Bronchial epithelial cell (primary cell): Measurements from ENCODE around the gene RAC3. TPM values are rescaled to one million over a fixed set of nuclear protein-coding genes. Genes with fewer than 3 reads are reported as not detected.

Experiments used
- DNase-seq: peaks from one replicate; pipeline ENCODE4 v3.0.0-alpha.2; 2010; ENCODE audit warnings: low read depth
- FAIRE-seq: peaks from 2 replicates; lab custom pipeline; 2011; peaks lifted over from hg19 to GRCh38; lab: Jason Lieb, UNC
- H3K27me3 ChIP-seq: 2 replicates; pipeline ENCODE4 v1.5.1; 2011; ENCODE audit warnings: low read length; ENCODE audit not compliant: control insufficient read depth, insufficient read depth
- H3K36me3 ChIP-seq: 2 replicates; pipeline ENCODE4 v1.5.1; 2011; ENCODE audit warnings: low read length; ENCODE audit not compliant: control insufficient read depth, insufficient read depth
- H3K4me3 ChIP-seq: 2 replicates; pipeline ENCODE4 v1.5.1; 2011; ENCODE audit warnings: mild to moderate bottlenecking, low read depth, low read length, control low read depth
- total RNA-seq: library from RNA; depleted of rRNA; stranded (reverse); fragments of >200 nt; gene quantifications from 2 replicates; pipeline ENCODE4 v1.2.1, GENCODE V29; 2014
- TF ChIP-seq, protein P1 (sequence below): IDR thresholded peaks from 2 replicates; pipeline ENCODE4 v1.5.1; 2011; ENCODE audit warnings: mild to moderate bottlenecking, moderate library complexity, low read length, control low read depth, inconsistent platforms; ENCODE audit not compliant: insufficient read depth, severe bottlenecking

Gene RAC3
- total RNA-seq, 1 donor from 2014 or later, result 18.7 TPM

GRCh38 chr17:82039695-82040299 is 8.3 kb downstream of the RAC3 start:
- peaks cover 5% of the 10 kb centered on the region for H3K36me3 ChIP-seq
- no peaks in the 10 kb centered on the region for H3K27me3 ChIP-seq
- no peak overlapping the region for H3K4me3 ChIP-seq
- FAIRE-seq (no peak), DNase-seq (no peak)
- TF ChIP-seq, protein P1, sequence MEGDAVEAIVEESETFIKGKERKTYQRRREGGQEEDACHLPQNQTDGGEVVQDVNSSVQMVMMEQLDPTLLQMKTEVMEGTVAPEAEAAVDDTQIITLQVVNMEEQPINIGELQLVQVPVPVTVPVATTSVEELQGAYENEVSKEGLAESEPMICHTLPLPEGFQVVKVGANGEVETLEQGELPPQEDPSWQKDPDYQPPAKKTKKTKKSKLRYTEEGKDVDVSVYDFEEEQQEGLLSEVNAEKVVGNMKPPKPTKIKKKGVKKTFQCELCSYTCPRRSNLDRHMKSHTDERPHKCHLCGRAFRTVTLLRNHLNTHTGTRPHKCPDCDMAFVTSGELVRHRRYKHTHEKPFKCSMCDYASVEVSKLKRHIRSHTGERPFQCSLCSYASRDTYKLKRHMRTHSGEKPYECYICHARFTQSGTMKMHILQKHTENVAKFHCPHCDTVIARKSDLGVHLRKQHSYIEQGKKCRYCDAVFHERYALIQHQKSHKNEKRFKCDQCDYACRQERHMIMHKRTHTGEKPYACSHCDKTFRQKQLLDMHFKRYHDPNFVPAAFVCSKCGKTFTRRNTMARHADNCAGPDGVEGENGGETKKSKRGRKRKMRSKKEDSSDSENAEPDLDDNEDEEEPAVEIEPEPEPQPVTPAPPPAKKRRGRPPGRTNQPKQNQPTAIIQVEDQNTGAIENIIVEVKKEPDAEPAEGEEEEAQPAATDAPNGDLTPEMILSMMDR, result no peak

- no peaks in the 10 kb centered on the region for H3K27me3 ChIP-seq
- TF ChIP-seq, protein P1, result no peak
- no peak for FAIRE-seq
- H3K4me3 ChIP-seq, result no peak overlapping the region
- DNase-seq, result peak; percentile 43
- peaks cover 2% of the 10 kb centered on the region for H3K36me3 ChIP-seq
Observed at GRCh38 chr17:82041144-82041814, 9.8 kb downstream of the RAC3 start.

DNA sequence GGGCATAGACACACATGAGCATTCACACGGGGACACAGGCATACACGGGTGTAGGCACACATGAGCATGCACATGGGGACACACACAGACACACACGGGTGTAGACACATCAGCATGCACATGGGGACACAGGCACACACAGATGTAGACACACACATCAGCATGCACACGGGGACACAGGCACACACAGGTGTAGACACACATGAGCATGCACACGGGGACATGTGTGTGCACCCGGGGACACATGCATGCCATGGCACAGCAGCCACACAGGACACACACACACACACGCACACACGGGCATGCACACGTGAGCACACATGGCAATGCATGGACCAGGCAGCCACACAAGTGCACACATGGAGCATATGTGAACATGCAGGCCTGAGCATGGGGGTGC is 11.2 kb downstream of the RAC3 start:
- H3K4me3 ChIP-seq, result no peak overlapping the region
- no peak for DNase-seq
- FAIRE-seq, result peak; percentile 50
- TF ChIP-seq, protein P1, result no peak
- peaks cover 2% of the 10 kb centered on the region for H3K36me3 ChIP-seq
- H3K27me3 ChIP-seq, result no peaks in the 10 kb centered on the region

DNA sequence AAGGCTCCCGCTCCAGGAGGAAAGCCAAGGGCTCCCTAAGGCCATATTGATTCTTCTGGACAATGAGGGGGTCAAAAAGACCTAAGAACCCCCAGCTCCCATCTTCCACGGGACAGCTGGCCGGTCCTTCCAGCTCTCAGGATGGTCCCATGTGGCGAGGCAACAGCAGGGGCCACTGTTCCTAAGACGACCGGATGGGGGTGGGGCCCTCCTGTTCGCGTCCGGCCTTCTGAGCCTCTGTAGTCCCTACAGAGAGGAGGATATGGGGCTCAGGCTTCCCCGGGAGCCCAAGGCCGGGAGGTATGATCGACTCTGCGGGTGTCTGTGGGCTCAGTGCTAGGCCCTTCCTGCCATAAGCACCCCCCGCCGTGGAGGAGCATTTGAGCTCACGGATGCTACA is 12.0 kb downstream of the RAC3 start:
- Histone ChIP-seq H3K4me3 (no peak overlapping the region), H3K36me3 (peaks cover 7% of the 10 kb centered on the region), H3K27me3 (no peaks in the 10 kb centered on the region)
- TF ChIP-seq, protein P1, result no peak
- FAIRE-seq (no peak), DNase-seq (no peak)

GRCh38 chr17:82045936-82046484 is 14.5 kb downstream of the RAC3 start:
- Histone ChIP-seq H3K36me3 (peaks cover 15% of the 10 kb centered on the region), H3K4me3 (no peak overlapping the region), H3K27me3 (no peaks in the 10 kb centered on the region)
- FAIRE-seq (no peak), DNase-seq (no peak)
- TF ChIP-seq, protein P1, result no peak
